ENCODE data around the gene PTCD1. TPM values are rescaled to one million over a fixed set of nuclear protein-coding genes. Genes with fewer than 3 reads are reported as not detected.

Gene PTCD1
- total RNA-seq, 1 experiment from 2014 or later, result 11.1 TPM

DNA sequence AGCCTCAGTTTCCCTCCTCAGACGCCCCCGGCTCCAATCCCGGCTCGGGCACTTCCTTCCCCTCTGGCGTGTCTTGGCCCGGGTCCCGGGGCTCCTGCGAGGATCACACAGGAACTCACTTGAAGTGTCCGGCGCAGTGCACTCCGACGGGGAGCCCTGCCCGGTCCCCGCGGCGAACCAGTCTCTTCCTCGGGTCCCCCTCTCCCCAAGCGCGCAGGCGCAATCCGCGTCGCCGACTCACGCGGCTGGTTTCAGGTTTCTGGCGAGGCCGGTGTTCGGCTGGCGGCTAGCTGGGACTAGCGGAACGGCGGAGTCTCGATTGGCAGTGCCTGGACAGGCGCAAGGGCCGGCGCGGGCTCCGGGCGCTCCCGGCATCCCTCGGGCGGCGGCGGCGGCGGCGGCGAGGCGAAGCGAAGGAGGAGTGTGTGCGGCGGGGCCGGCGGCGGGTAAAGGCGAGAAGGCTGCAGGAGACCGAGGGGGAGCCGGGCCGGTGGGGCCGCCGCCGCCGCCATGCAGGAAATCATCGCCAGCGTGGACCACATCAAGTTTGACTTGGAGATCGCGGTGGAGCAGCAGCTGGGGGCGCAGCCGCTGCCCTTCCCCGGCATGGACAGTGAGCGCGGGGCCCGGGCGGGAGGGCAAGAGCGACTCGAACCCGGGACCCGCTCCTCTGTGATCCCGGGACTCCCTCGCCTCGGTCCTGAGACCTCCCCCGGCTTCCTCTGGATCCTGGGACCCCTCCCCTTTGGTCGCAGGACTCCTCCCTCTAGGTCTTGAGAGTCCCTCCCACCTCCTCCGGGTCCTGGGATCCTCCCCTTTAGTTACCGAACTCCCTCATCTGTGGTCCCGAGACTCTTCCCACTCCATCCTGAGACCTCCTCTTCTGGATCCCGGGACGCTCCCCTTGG, at the start of gene PTCD1, which contains the start of gene CPSF4 (continued):
- TF ChIP-seq ZMAT4 (CRISPR knock-in tag; IDR thresholded peaks at IDR 0.05) (0 out of 2 replicates have a peak, but pooled peaks have one; percentile 3), JUN (CRISPR knock-in tag; IDR thresholded peaks at IDR 0.05) (peak; percentile 81; the same call in 1 of the 2 replicates), NFYB (CRISPR knock-in tag; conservative IDR thresholded peaks at IDR 0.05; ENCODE audit: low read depth) (no peak; the same call in 1 of the 2 replicates), TCF7 (CRISPR knock-in tag; IDR thresholded peaks at IDR 0.05; ENCODE audit: low read depth) (no peak), GRHL2 (CRISPR knock-in tag; IDR thresholded peaks at IDR 0.05; ENCODE audit: insufficient replicate concordance, severe bottlenecking) (no peak), ATF6 (CRISPR knock-in tag; IDR thresholded peaks at IDR 0.05) (no peak), ZNF671 (CRISPR knock-in tag; IDR thresholded peaks at IDR 0.05) (no peak), ZNF396 (CRISPR knock-in tag; IDR thresholded peaks at IDR 0.05; ENCODE audit: borderline replicate concordance) (no peak), ZNF138 (CRISPR knock-in tag; conservative IDR thresholded peaks at IDR 0.05) (no peak), ZNF416 (CRISPR knock-in tag; IDR thresholded peaks at IDR 0.05) (no peak), HMGA2 (CRISPR knock-in tag; IDR thresholded peaks at IDR 0.05) (no peak), IRF2 (CRISPR knock-in tag; IDR thresholded peaks at IDR 0.05; ENCODE audit: borderline replicate concordance, low read depth) (no peak), ELF4 (CRISPR knock-in tag; IDR thresholded peaks at IDR 0.05; ENCODE audit: low read depth) (no peak), ZNF317 (CRISPR knock-in tag; IDR thresholded peaks at IDR 0.05; ENCODE audit: borderline replicate concordance, low read depth) (no peak), FOXK1 (CRISPR knock-in tag; IDR thresholded peaks at IDR 0.05) (peak; percentile 84), NR1H2 (CRISPR knock-in tag; IDR thresholded peaks at IDR 0.05) (no peak), ZBTB43 (CRISPR knock-in tag; IDR thresholded peaks at IDR 0.05) (peak; percentile 78; the same call in 1 of the 2 replicates), TEAD4 (CRISPR knock-in tag; IDR thresholded peaks at IDR 0.05) (no peak), SMAD4 (CRISPR knock-in tag; IDR thresholded peaks at IDR 0.05) (no peak), AFF4 (CRISPR knock-in tag; IDR thresholded peaks at IDR 0.05; ENCODE audit: borderline replicate concordance) (no peak)
- TF ChIP-seq, protein P1, sequence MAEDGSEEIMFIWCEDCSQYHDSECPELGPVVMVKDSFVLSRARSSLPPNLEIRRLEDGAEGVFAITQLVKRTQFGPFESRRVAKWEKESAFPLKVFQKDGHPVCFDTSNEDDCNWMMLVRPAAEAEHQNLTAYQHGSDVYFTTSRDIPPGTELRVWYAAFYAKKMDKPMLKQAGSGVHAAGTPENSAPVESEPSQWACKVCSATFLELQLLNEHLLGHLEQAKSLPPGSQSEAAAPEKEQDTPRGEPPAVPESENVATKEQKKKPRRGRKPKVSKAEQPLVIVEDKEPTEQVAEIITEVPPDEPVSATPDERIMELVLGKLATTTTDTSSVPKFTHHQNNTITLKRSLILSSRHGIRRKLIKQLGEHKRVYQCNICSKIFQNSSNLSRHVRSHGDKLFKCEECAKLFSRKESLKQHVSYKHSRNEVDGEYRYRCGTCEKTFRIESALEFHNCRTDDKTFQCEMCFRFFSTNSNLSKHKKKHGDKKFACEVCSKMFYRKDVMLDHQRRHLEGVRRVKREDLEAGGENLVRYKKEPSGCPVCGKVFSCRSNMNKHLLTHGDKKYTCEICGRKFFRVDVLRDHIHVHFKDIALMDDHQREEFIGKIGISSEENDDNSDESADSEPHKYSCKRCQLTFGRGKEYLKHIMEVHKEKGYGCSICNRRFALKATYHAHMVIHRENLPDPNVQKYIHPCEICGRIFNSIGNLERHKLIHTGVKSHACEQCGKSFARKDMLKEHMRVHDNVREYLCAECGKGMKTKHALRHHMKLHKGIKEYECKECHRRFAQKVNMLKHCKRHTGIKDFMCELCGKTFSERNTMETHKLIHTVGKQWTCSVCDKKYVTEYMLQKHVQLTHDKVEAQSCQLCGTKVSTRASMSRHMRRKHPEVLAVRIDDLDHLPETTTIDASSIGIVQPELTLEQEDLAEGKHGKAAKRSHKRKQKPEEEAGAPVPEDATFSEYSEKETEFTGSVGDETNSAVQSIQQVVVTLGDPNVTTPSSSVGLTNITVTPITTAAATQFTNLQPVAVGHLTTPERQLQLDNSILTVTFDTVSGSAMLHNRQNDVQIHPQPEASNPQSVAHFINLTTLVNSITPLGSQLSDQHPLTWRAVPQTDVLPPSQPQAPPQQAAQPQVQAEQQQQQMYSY (CRISPR knock-in tag; IDR thresholded peaks at IDR 0.05), result 0 out of 2 replicates have a peak, but pooled peaks have one; percentile 21
- TF ChIP-seq, protein P2, sequence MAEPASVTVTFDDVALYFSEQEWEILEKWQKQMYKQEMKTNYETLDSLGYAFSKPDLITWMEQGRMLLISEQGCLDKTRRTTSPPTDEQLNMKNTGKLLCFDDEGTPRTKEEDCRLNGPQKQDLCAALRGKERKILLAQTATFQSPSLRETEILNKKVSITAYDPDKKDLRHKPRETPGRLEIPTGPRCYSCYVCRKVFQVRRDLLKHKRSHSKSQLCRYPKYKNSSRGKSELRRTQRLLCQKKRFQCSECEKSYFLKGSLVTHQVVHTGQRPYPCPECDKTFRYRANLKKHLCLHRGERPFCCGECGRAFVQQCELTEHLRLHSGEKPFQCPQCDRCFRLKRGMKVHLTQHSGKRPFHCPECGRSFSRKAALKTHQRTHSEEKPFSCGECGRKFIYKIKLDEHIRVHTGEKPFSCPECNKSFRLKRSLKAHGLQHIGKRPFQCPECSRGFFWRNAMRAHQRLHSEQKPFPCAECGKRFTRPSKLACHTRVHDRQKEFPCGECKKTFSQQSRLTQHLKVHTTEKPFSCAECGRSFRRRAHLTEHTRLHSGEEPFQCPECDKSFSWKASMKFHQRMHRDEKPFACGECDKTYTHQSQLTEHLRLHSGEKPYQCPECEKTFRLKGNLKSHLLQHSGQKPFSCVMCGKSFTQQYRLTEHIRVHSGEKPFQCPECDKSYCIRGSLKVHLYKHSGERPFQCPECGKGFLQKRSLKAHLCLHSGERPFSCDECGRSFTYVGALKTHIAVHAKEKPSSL (CRISPR knock-in tag; conservative IDR thresholded peaks at IDR 0.05), result no peak
- TF ChIP-seq, protein P3, sequence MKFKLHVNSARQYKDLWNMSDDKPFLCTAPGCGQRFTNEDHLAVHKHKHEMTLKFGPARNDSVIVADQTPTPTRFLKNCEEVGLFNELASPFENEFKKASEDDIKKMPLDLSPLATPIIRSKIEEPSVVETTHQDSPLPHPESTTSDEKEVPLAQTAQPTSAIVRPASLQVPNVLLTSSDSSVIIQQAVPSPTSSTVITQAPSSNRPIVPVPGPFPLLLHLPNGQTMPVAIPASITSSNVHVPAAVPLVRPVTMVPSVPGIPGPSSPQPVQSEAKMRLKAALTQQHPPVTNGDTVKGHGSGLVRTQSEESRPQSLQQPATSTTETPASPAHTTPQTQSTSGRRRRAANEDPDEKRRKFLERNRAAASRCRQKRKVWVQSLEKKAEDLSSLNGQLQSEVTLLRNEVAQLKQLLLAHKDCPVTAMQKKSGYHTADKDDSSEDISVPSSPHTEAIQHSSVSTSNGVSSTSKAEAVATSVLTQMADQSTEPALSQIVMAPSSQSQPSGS (CRISPR knock-in tag; IDR thresholded peaks at IDR 0.05; ENCODE audit: borderline replicate concordance, low read depth), result no peak

Measured in WTC11 (cell line).